Measurements from ENCODE around the gene ZBTB14.

ZBTB14 gene

GRCh38 chr18:5287854-5288253, 7.7 kb downstream of the ZBTB14 start:
- no peak overlapping the region for H3K27ac ChIP-seq
- no peak for TF ChIP-seq CTCF (conservative IDR thresholded peaks at IDR 0.05)

GRCh38 chr18:5286525-5286924, 9.0 kb downstream of the ZBTB14 start:
- H3K27ac ChIP-seq, result no peak overlapping the region
- no peak for TF ChIP-seq CTCF (conservative IDR thresholded peaks at IDR 0.05)

DNA sequence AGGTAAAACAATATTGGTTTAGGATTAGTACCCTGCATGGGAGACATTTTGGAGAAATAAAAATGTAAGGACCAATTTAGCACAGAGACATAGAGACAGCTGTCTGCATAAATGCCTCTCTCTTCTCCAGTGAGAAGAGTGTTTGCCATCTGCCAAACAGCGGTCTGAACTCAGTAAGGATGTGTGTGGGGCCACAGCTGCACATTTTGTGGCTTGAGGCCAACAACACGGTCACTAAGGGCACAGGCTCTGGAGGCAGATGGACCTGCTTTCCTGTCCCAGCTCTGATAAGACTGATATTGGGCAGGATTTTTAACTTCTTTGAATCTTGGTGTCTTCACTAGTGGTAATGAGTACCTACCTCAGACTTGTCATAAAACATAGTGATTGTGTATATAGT, 10.2 kb downstream of the ZBTB14 start:
- H3K27ac ChIP-seq, result no peak overlapping the region
- TF ChIP-seq CTCF (conservative IDR thresholded peaks at IDR 0.05), result no peak

DNA sequence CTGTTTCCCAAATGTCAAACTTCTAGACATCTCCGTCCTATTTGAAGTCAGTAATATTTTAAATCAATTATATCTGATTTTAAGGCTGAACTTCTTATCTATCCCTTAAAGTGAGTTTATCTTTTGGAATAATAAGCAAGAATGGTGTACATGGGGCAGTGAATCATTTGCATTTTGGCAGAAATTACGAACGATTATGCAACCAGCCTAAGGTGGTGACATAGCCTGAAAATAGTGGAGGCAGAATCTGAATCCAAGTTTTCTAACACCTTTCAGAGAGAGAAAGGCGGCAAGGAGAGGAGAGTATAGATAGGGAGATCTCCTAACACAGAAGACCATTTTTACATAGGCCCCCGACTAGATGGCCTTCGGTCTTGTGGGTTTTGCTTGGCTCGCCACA, 10.7 kb downstream of the ZBTB14 start:
- TF ChIP-seq CTCF (conservative IDR thresholded peaks at IDR 0.05), result no peak
- no peak overlapping the region for H3K27ac ChIP-seq

- H3K27ac ChIP-seq, result no peak overlapping the region
Observed at GRCh38 chr18:5282770-5283169, 12.8 kb downstream of the ZBTB14 start.

GRCh38 chr18:5276947-5277346, 18.6 kb downstream of the ZBTB14 start:
- H3K27ac ChIP-seq, result no peak overlapping the region
- no peak for TF ChIP-seq CTCF (conservative IDR thresholded peaks at IDR 0.05)

More at GRCh38 chr18:5282770-5283169, 12.8 kb downstream of the ZBTB14 start:
- TF ChIP-seq CTCF (conservative IDR thresholded peaks at IDR 0.05), result no peak

GRCh38 chr18:5275872-5276271, 19.7 kb downstream of the ZBTB14 start:
- no peak overlapping the region for H3K27ac ChIP-seq
- TF ChIP-seq CTCF (conservative IDR thresholded peaks at IDR 0.05), result no peak

GRCh38 chr18:5268874-5269273, 26.7 kb downstream of the ZBTB14 start:
- no peak overlapping the region for H3K27ac ChIP-seq
- no peak for TF ChIP-seq CTCF (conservative IDR thresholded peaks at IDR 0.05)
